Measurements from ENCODE around the gene HPCAL1.

HPCAL1 gene

GRCh38 chr2:10333966-10334365 is 31.3 kb downstream of the HPCAL1 start:
- Histone ChIP-seq H3K27ac (no peak overlapping the region), H3K4me3 (no peak overlapping the region)
- DNase-seq (ENCODE audit: low spot score): no peak
- TF ChIP-seq CTCF (IDR thresholded peaks at IDR 0.05): no peak

GRCh38 chr2:10335046-10335840 is 32.5 kb downstream of the HPCAL1 start:
- TF ChIP-seq CTCF (IDR thresholded peaks at IDR 0.05): no peak
- no peak overlapping the region for H3K4me3 ChIP-seq
- no peak overlapping the region for H3K27ac ChIP-seq
- no peak for DNase-seq (ENCODE audit: low spot score)

- no peak for TF ChIP-seq CTCF (IDR thresholded peaks at IDR 0.05)
- no peak for DNase-seq (ENCODE audit: low spot score)
- no peak overlapping the region for H3K27ac ChIP-seq
- H3K4me3 ChIP-seq: no peak overlapping the region
Observed at GRCh38 chr2:10336283-10336682, 33.6 kb downstream of the HPCAL1 start.

GRCh38 chr2:10337449-10338269 is 35.0 kb downstream of the HPCAL1 start:
- Histone ChIP-seq H3K4me3 (no peak overlapping the region), H3K27ac (no peak overlapping the region)
- DNase-seq (ENCODE audit: low spot score): no peak
- TF ChIP-seq CTCF (IDR thresholded peaks at IDR 0.05): no peak

GRCh38 chr2:10338270-10339188 is 35.8 kb downstream of the HPCAL1 start:
- Histone ChIP-seq H3K4me3 (no peak overlapping the region), H3K27ac (no peak overlapping the region)
- no peak for TF ChIP-seq CTCF (IDR thresholded peaks at IDR 0.05)
- DNase-seq (ENCODE audit: low spot score): no peak

- DNase-seq (ENCODE audit: low spot score): no peak
- TF ChIP-seq CTCF (IDR thresholded peaks at IDR 0.05): no peak
- Histone ChIP-seq H3K4me3 (no peak overlapping the region), H3K27ac (no peak overlapping the region)
Observed at GRCh38 chr2:10339647-10340592, 37.2 kb downstream of the HPCAL1 start.
